ENCODE data around the gene ATG13.

ATG13 gene

GRCh38 chr11:46594374-46594700, 23.0 kb upstream of the ATG13 start:
- Histone ChIP-seq H3K9me3 (ENCODE audit: control insufficient read depth, low read length) (no peaks in the 10 kb centered on the region), H3K4me3 (ENCODE audit: extremely low read depth, insufficient read depth, low read length, poor library complexity, severe bottlenecking) (peak overlapping the region; percentile 85), H3K36me3 (ENCODE audit: control insufficient read depth, insufficient read depth, low read length) (peaks cover 8% of the 10 kb centered on the region), H3K27ac (ENCODE audit: low read depth, low read length, severe bottlenecking) (peak overlapping the region; percentile 76), H3K4me1 (ENCODE audit: control insufficient read depth, insufficient read depth, low read length, poor library complexity, severe bottlenecking) (peaks cover 13% of the 10 kb centered on the region)
- 63 to 78% methylated on average over 2 of the region's 3 CpGs for WGBS, 2 experiments (ENCODE audit: insufficient coverage in 2 of 2)

DNA sequence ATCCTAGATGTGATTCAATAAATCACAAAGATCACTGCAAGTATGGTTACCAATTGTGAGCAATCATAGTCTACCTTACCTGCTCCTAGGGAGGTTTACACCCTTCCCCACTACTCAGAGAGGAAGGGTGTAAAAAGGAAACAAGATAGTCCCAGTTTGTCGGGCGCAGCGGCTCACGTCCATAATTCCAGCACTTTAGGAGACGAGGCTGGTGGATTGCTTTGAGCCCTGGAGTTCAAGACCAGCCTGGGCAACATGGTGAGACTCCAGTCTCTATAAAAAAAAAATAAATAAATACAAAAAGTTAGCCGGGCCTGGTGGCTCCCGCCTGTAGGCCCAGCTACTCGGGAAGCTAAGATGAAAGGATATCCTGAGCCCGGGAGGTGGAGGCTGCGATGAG, 22.6 kb upstream of the ATG13 start:
- 96 to 100% methylated on average over 5 to 6 of the region's 10 CpGs for WGBS, 2 experiments (ENCODE audit: insufficient coverage in 2 of 2)
- no peak overlapping the region for H3K4me3 ChIP-seq (ENCODE audit: extremely low read depth, insufficient read depth, low read length, poor library complexity, severe bottlenecking)
- peaks cover 13% of the 10 kb centered on the region for H3K4me1 ChIP-seq (ENCODE audit: control insufficient read depth, insufficient read depth, low read length, poor library complexity, severe bottlenecking)
- H3K9me3 ChIP-seq (ENCODE audit: control insufficient read depth, low read length): no peaks in the 10 kb centered on the region
- H3K36me3 ChIP-seq (ENCODE audit: control insufficient read depth, insufficient read depth, low read length): peaks cover 8% of the 10 kb centered on the region
- H3K27ac ChIP-seq (ENCODE audit: low read depth, low read length, severe bottlenecking): peak overlapping the region; percentile 76

DNA sequence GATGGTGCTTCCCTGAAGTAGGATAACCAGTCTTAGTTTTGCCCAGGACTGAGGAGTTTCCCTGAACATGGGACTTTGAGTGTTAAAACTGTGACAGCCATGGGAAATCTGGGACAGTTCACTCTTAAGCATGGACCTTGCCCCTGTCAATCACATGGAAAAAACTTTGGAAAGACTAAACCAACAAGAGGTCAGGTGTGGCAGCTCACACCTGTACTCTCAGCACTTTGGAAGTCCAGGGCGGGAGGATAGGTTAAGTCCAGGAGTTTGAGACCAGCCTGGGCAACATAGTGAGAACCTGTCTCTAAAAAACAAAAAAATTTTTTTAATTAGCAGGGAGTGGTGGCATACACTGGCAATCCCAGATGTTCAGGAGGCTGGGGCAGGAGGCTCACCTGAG, 20.2 kb upstream of the ATG13 start:
- H3K27ac ChIP-seq (ENCODE audit: low read depth, low read length, severe bottlenecking): no peak overlapping the region
- H3K4me1 ChIP-seq (ENCODE audit: control insufficient read depth, insufficient read depth, low read length, poor library complexity, severe bottlenecking): peaks cover 6% of the 10 kb centered on the region
- H3K9me3 ChIP-seq (ENCODE audit: control insufficient read depth, low read length): no peaks in the 10 kb centered on the region
- no CpG with 5 or more reads among the region's 1 CpG for WGBS, 2 experiments (ENCODE audit: insufficient coverage in 2 of 2)
- peaks cover 5% of the 10 kb centered on the region for H3K36me3 ChIP-seq (ENCODE audit: control insufficient read depth, insufficient read depth, low read length)
- no peak overlapping the region for H3K4me3 ChIP-seq (ENCODE audit: extremely low read depth, insufficient read depth, low read length, poor library complexity, severe bottlenecking)

GRCh38 chr11:46597609-46598219, 19.6 kb upstream of the ATG13 start:
- 79 to 88% methylated on average over 5 of the region's 6 CpGs for WGBS, 2 experiments (ENCODE audit: insufficient coverage in 2 of 2)
- Histone ChIP-seq H3K9me3 (ENCODE audit: control insufficient read depth, low read length) (no peaks in the 10 kb centered on the region), H3K4me3 (ENCODE audit: extremely low read depth, insufficient read depth, low read length, poor library complexity, severe bottlenecking) (no peak overlapping the region), H3K36me3 (ENCODE audit: control insufficient read depth, insufficient read depth, low read length) (no peaks in the 10 kb centered on the region), H3K4me1 (ENCODE audit: control insufficient read depth, insufficient read depth, low read length, poor library complexity, severe bottlenecking) (peaks cover under 1% of the 10 kb centered on the region), H3K27ac (ENCODE audit: low read depth, low read length, severe bottlenecking) (peak overlapping the region; percentile 20)

- H3K9me3 ChIP-seq (ENCODE audit: control insufficient read depth, low read length): no peaks in the 10 kb centered on the region
- no peaks in the 10 kb centered on the region for H3K36me3 ChIP-seq (ENCODE audit: control insufficient read depth, insufficient read depth, low read length)
- no peaks in the 10 kb centered on the region for H3K4me1 ChIP-seq (ENCODE audit: control insufficient read depth, insufficient read depth, low read length, poor library complexity, severe bottlenecking)
- no peak overlapping the region for H3K27ac ChIP-seq (ENCODE audit: low read depth, low read length, severe bottlenecking)
- WGBS, 2 experiments (ENCODE audit: insufficient coverage in 2 of 2): 82 to 88% methylated on average over 4 of the region's 8 CpGs
- H3K4me3 ChIP-seq (ENCODE audit: extremely low read depth, insufficient read depth, low read length, poor library complexity, severe bottlenecking): no peak overlapping the region
These were observed 17.8 kb upstream of the ATG13 start for GRCh38 chr11:46599340-46600193.

GRCh38 chr11:46600194-46600960, 17.0 kb upstream of the ATG13 start:
- 92 to 100% methylated on average over 1 to 2 of the region's 3 CpGs for WGBS, 2 experiments (ENCODE audit: insufficient coverage in 2 of 2)
- Histone ChIP-seq H3K4me3 (ENCODE audit: extremely low read depth, insufficient read depth, low read length, poor library complexity, severe bottlenecking) (no peak overlapping the region), H3K4me1 (ENCODE audit: control insufficient read depth, insufficient read depth, low read length, poor library complexity, severe bottlenecking) (no peaks in the 10 kb centered on the region), H3K27ac (ENCODE audit: low read depth, low read length, severe bottlenecking) (no peak overlapping the region), H3K36me3 (ENCODE audit: control insufficient read depth, insufficient read depth, low read length) (no peaks in the 10 kb centered on the region), H3K9me3 (ENCODE audit: control insufficient read depth, low read length) (no peaks in the 10 kb centered on the region)

DNA sequence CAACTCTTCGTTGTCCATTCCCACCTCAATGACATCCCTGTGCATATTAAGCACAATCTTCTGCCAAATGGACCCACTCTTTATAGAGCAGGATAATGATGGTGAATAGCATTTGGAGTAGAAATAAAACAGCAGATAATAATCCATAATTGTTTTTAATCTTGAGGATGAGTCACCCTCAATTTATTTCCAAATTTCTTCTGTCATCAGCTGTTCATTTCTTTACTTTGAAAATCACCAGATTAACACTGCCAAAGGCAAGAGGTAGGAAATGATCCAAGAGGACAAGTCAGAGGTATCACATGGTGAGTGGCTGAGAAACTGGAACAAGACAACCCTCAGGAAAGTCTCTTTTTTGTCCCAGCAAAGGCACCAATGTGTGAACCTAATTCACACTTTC, 16.2 kb upstream of the ATG13 start:
- H3K4me3 ChIP-seq (ENCODE audit: extremely low read depth, insufficient read depth, low read length, poor library complexity, severe bottlenecking): no peak overlapping the region
- no peaks in the 10 kb centered on the region for H3K4me1 ChIP-seq (ENCODE audit: control insufficient read depth, insufficient read depth, low read length, poor library complexity, severe bottlenecking)
- H3K36me3 ChIP-seq (ENCODE audit: control insufficient read depth, insufficient read depth, low read length): no peaks in the 10 kb centered on the region
- H3K27ac ChIP-seq (ENCODE audit: low read depth, low read length, severe bottlenecking): no peak overlapping the region
- no peaks in the 10 kb centered on the region for H3K9me3 ChIP-seq (ENCODE audit: control insufficient read depth, low read length)
- WGBS, 2 experiments (ENCODE audit: insufficient coverage in 2 of 2): no CpG with 5 or more reads among the region's 1 CpG

DNA sequence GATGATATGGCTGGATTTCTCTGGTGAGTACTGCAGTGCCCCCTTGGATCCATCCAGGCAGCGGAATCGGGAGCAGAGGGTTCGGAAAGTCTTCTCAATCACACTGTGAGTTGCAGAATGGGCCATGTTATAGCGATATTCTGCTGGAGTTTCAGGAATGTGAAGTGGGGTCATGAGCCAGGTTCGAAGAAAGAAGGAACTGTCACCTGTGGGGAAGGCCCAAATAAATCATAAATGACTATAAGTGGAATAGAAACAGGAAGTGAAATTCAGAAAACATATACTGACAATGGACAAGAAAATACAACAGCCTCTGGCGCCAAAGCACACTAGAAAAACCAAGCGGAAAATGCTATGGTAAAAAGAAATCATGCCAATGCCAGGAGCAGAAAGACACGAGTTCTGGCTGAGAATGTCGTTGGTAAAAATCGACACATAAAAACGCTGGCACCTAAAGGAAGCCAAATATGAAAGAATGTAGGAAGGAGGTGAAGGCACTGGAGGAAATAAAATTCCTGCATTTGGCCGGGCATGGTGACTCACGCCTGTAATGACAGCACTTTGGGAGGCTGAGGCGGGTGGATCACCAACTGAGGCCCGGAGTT, 13.5 kb upstream of the ATG13 start:
- Histone ChIP-seq H3K9me3 (ENCODE audit: control insufficient read depth, low read length) (no peaks in the 10 kb centered on the region), H3K36me3 (ENCODE audit: control insufficient read depth, insufficient read depth, low read length) (no peaks in the 10 kb centered on the region)
- WGBS, 2 experiments (ENCODE audit: insufficient coverage in 2 of 2): 93 to 95% methylated on average over 12 to 15 of the region's 15 CpGs

GRCh38 chr11:46604796-46605195, 12.6 kb upstream of the ATG13 start:
- Histone ChIP-seq H3K4me3 (ENCODE audit: extremely low read depth, insufficient read depth, low read length, poor library complexity, severe bottlenecking) (no peak overlapping the region), H3K27ac (ENCODE audit: low read depth, low read length, severe bottlenecking) (no peak overlapping the region), H3K36me3 (ENCODE audit: control insufficient read depth, insufficient read depth, low read length) (no peaks in the 10 kb centered on the region), H3K9me3 (ENCODE audit: control insufficient read depth, low read length) (no peaks in the 10 kb centered on the region), H3K4me1 (ENCODE audit: control insufficient read depth, insufficient read depth, low read length, poor library complexity, severe bottlenecking) (no peaks in the 10 kb centered on the region)
- WGBS, 2 experiments (ENCODE audit: insufficient coverage in 2 of 2): 92 to 100% methylated on average over 1 of the region's 1 CpG

More for the DNA sequence above, 13.5 kb upstream of the ATG13 start:
- Histone ChIP-seq H3K4me1 (ENCODE audit: control insufficient read depth, insufficient read depth, low read length, poor library complexity, severe bottlenecking) (no peaks in the 10 kb centered on the region), H3K4me3 (ENCODE audit: extremely low read depth, insufficient read depth, low read length, poor library complexity, severe bottlenecking) (no peak overlapping the region), H3K27ac (ENCODE audit: low read depth, low read length, severe bottlenecking) (no peak overlapping the region)

- no peaks in the 10 kb centered on the region for H3K9me3 ChIP-seq (ENCODE audit: control insufficient read depth, low read length)
- no peak overlapping the region for H3K4me3 ChIP-seq (ENCODE audit: extremely low read depth, insufficient read depth, low read length, poor library complexity, severe bottlenecking)
- 100% methylated on average over 1 of the region's 1 CpG; no CpG with 5 or more reads in 1 of the 2 experiments for WGBS, 2 experiments (ENCODE audit: insufficient coverage in 2 of 2)
- no peaks in the 10 kb centered on the region for H3K36me3 ChIP-seq (ENCODE audit: control insufficient read depth, insufficient read depth, low read length)
- H3K27ac ChIP-seq (ENCODE audit: low read depth, low read length, severe bottlenecking): no peak overlapping the region
- H3K4me1 ChIP-seq (ENCODE audit: control insufficient read depth, insufficient read depth, low read length, poor library complexity, severe bottlenecking): no peaks in the 10 kb centered on the region
These were observed 9.8 kb upstream of the ATG13 start for GRCh38 chr11:46607516-46607915.

Data from mesodermal cell (in vitro differentiated cells).